Uterus (tissue), 2 donors: Measurements from ENCODE around the gene BMP4.

Experiments used
- CTCF ChIP-seq, 4 experiments: fragments of 200-600 bp in 2 of 4; fragments of 450-650 bp in 2 of 4; sonication (generic) in 2 of 4; IDR thresholded peaks; one replicate each; pipeline ENCODE4 v1.5.1; 2016 to 2019; ENCODE audit warnings: antibody characterized with exemption in 4 of 4, mild to moderate bottlenecking in 2 of 4, moderate library complexity in 1 of 4
- POLR2A ChIP-seq, 2 donors: fragments of 450-650 bp; IDR thresholded peaks; one replicate each; pipeline ENCODE4 v1.6.1; 2016; ENCODE audit warnings: antibody characterized with exemption in 2 of 2, mild to moderate bottlenecking in 1 of 2, moderate library complexity in 1 of 2

- TF ChIP-seq POLR2A (IDR thresholded peaks at IDR 0.05) (no peak), CTCF (IDR thresholded peaks at IDR 0.05) (no peak)
Measured at GRCh38 chr14:53979113-53979681, 22.6 kb upstream of the BMP4 start.
